Erythroblast (primary cell): ENCODE measurements around the gene GPR149.

Source experiments
- DNase-seq, 2 experiments: peaks; one replicate each; lab custom pipeline; 2025; lab: John Stamatoyannopoulos, UW
- GATA1 ChIP-seq: IDR thresholded peaks from 2 replicates; pipeline ENCODE4 v1.6.1; 2011; ENCODE audit warnings: low read depth, mild to moderate bottlenecking, control low read depth, low read length, moderate library complexity
- POLR2A ChIP-seq: IDR thresholded peaks from 2 replicates; pipeline ENCODE4 v1.6.1; 2011; ENCODE audit warnings: mild to moderate bottlenecking, low read length

GPR149 gene

DNA sequence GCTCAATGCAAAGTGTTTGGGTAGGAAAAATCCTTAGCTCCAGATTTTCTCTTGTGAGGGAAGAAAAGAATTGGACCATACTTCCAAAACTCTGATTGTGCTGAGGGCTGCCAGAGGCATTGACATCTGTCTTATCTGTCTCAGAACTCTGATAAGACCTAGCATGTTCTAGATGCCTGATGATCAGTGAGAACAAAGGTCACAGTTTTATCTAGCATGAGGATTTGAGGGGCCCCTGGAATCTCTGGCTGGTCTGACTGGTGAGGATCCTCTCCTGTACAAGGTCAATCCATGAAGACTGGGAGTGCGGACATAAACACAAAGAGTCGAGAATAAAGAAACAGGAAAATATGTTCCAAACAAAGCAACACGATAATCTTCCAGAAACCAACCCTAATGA is 40.1 kb downstream of the GPR149 start:
- TF ChIP-seq GATA1 (no peak), POLR2A (no peak)
- no peak for DNase-seq

DNA sequence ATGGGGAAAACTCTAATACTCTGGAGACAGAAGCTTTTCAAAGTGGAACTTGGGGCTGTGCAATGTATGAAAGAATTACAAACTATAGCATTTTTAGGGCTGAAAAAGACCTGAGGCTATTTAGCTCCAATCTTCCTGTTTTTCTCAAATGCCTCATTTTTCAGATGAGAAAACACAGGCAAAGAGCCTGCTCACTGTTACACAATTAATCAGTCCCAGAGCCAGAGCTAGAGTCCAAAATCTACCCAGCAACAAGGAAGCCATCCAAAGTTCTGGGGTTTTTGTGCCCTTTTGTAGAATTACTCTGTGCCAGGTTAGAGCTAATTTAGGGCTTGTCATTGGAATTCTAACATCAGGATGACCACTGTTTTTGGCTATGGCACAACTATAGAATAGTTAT is 45.5 kb downstream of the GPR149 start:
- TF ChIP-seq POLR2A (no peak), GATA1 (no peak)
- no peak for DNase-seq

DNA sequence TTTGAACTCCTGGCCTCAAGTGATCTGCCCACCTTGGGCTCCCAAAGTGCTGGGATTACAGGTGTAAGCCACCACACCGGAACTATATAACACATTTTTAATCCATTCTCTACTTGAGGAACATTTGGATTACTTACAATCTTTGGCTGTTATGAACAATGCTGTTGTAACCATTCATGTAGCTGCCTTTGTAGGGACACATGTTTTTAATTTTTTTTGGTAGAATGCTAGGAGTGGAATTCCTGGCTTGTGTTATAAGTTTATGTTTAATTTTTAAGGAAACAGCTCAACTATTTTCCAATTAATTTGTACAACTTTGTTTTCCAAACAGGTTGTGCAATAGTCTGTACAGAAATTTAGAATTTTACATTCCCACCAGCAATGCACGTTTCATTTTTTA is 51.7 kb downstream of the GPR149 start:
- TF ChIP-seq POLR2A: no peak
- no peak for TF ChIP-seq GATA1

GRCh38 chr3:154367221-154367620 is 62.8 kb downstream of the GPR149 start:
- TF ChIP-seq POLR2A: no peak
- no peak for TF ChIP-seq GATA1
- no peak for DNase-seq

More for the DNA sequence above, 51.7 kb downstream of the GPR149 start:
- DNase-seq: no peak

DNA sequence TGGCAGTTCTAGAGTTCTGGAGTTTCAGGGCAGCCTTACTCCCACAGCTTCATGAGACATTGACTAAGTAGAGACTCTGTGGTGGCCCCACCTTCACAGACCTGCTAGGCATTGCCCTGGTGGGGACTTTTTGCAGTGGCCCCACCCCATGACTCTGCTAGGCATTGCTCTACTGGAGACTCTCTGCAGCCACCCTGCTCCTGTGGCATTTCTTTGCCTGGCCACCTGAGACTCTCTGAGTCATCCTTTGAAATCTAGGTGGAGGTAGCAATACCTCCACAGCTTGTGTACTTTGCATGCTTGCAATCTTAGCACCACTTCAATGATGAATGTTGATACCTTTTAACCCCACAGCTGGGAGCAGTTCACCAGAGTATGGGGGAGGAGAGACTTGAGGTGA is 65.1 kb downstream of the GPR149 start:
- TF ChIP-seq POLR2A: no peak
- TF ChIP-seq GATA1: no peak

DNA sequence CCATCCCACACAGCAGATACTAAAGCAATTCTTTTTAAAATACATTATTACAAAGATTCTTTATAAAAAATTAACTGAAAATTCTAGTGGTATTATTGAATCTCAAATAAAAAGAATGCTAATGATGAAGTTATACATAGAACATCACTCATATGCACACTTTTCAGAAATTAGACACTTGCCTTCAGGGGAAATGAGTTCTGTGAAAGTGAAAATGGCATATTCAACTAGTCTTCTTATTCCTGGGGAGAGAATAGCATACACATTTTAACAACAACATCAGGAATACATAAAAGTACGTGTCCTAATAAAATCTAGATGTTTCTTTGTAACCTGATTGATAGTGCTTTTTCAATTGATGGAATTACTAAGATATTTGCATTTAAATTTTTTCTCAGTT is 68.9 kb downstream of the GPR149 start:
- TF ChIP-seq GATA1 (no peak), POLR2A (no peak)
- no peak for DNase-seq

More for the DNA sequence above, 65.1 kb downstream of the GPR149 start:
- DNase-seq: no peak

DNA sequence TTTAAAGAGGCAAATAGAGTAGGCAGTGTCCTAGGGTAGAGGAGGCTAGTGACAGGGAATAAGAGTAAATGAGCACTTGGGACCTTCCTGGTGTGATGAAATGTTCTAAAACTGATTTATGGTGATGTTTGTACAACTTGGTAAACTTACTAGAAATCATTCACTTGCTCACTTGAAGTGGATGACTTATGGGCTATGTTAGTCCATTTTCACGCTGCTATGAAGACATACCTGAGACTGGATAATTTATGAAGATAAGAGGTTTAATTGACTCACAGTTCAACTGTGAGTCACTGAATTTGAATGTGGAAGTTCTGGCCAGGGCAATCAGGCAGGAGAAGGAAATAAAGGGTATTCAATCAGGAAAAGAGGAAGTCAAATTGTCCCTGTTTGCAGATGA is 74.0 kb downstream of the GPR149 start:
- DNase-seq: no peak
- TF ChIP-seq POLR2A: no peak
- no peak for TF ChIP-seq GATA1

- no peak for DNase-seq
- TF ChIP-seq GATA1: no peak
- no peak for TF ChIP-seq POLR2A
Measured at GRCh38 chr3:154349223-154349622, 80.8 kb downstream of the GPR149 start.

DNA sequence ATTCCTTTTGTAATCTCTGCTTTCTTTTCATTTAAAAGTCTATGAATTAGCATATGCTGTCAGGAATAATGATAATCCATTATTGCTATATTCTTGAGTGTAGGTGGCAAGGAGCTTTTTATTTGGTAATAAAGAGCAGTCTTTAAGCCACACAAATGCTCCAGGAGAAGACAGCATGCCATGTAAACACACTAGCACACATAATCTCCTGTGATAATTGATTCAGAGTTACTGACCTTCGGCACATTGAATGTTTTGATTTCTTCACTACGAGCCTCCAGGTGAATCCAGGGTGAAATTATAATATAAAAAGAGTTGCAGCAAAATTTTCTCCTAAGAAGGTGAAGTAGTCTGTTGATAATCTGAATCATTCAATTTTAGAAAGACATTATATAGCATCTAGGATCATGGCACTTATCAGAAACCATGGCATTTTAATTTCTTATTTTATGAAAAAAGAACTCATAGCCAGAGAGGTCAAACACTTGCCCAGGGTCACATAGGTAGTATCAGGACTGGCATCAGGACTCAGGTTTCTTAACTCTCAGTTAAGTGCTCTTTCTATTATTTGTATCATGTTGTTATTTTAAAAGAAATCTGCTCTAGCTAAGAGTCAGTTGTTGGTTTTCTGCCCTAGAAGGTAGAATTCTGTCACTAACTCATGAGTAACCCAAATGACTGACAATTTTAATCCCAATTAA is 84.4 kb downstream of the GPR149 start:
- TF ChIP-seq GATA1 (no peak), POLR2A (no peak)
- DNase-seq: no peak

GRCh38 chr3:154338570-154338969 is 91.4 kb downstream of the GPR149 start:
- TF ChIP-seq POLR2A (no peak), GATA1 (no peak)
- no peak for DNase-seq

DNA sequence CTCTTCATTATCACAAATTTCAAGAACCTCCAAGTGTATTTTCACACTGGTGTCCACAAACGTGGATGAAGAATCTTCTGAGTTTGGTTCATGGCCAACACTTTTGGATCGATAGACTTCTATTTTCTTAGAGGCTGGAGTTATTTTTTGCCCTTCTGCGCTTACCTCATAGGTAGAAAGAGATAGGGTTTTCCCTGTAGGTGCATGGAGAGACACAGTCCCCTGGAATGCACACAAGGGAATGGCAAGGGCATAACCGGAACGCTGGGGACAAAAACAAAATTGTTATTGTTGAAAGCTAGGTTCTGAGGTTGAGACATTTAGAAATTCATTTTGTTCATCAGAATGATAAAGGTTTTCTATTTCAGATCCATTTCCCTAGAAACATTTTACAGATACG is 92.0 kb downstream of the GPR149 start:
- TF ChIP-seq POLR2A (no peak), GATA1 (no peak)
- DNase-seq: no peak

- peak; percentile 21 to 53 for DNase-seq
Measured at GRCh38 chr3:154334973-154335420, 95.0 kb downstream of the GPR149 start.

DNA sequence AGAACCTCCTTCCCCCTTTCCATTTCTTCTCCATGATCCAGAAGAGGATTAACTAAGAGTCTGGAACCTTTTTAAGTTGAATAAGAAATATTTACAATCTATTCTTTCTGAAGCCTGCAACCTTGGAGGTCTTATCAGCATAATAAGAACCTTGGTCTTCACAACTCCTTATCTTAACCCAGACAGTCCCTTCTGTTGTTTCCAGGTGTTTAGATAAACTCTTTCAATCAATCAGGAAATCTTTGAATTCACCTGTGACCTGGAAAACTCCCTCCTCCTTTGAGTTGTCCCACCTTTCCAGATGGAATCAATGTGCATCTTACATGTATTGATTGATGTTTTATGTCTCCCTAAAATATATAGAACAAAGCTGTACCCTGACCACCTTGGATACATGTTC is 102.1 kb downstream of the GPR149 start:
- DNase-seq: peak; percentile 6 to 34
- TF ChIP-seq GATA1 (no peak), POLR2A (no peak)

More at GRCh38 chr3:154334973-154335420, 95.0 kb downstream of the GPR149 start:
- TF ChIP-seq GATA1 (no peak), POLR2A (no peak)

GRCh38 chr3:154324919-154325318 is 105.1 kb downstream of the GPR149 start:
- no peak for TF ChIP-seq GATA1
- no peak for TF ChIP-seq POLR2A
- peak in 1 of 2 experiments; percentile 55 for DNase-seq

GRCh38 chr3:154323891-154324738 is 105.9 kb downstream of the GPR149 start, which contains the start of gene DHX36:
TSS of gene DHX36 (minus strand) at chr3:154324487. CDS start at chr3:154324416, 71 bp downstream.
- DNase-seq: peak; percentile 93 to 94
- peak; percentile 89 for TF ChIP-seq POLR2A
- no peak for TF ChIP-seq GATA1
